ENCODE measurements around the gene SELENOW.
A peak's percentile ranks its signal among the peaks of the same experiment; 100 is the strongest.
"Not testable (repeated sequence)": the region's sequence is repeated elsewhere in the genome, so short reads cannot be mapped to it uniquely, and the experiment has no call there.

SELENOW gene

DNA sequence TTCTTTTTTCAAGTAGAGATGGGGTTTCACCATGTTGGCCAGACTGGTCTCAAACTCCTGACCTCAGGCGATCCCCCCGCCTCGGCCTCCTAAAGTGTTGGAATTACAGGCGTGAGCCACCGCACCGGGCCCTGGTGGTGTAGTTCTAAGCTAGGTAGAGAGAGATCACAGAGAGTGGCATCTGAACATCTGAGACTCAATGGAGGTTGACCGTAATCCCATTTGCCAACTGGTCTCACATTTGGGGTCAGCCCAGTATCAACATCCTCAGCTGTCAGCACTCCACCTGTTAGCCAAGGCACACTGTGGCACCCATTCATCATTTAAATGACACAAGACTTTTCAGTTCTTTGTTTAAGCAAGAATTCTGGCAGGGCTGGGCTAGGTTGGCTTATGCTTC is 8.1 kb downstream of the SELENOW start:
- DNase-seq: no peak

DNA sequence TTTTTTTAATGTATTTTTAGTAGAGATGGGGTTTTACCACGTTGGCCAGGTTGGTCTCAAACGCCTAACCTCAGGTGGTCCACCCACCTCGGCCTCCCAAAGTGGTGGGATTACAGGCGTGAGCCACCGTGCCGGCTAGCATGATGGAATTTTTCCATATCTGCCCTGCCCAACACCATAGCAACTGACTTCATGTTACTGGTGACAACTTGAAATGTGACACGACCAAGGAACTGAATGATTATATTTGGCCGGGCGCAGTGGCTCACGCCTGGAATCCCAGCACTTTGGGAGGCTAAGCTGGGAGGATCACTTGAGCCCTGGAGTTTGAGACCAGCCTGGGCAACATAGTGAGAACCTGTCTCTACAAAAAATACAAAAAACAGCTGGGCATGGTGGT is 8.8 kb downstream of the SELENOW start:
- not testable (repeated sequence) for DNase-seq

DNA sequence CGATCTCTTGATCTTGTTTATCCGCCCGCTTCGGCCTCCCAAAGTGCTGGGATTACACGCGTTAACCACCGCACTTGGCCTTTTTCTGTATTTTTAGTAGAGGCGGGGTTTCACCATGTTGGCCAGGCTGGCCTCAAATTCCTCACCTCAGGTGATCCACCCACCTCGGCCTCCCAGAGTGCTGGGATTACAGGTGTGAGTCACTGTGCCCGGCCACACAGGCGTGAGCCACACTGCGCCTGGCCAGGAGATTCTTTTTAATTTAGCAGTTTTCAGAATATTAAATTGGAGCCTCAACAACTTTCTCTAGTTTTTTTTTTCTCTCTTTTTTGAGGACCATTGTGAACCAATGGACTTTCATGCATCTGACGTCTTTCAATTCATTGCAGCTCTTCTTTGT is 11.3 kb downstream of the SELENOW start:
- not testable (repeated sequence) for DNase-seq

DNA sequence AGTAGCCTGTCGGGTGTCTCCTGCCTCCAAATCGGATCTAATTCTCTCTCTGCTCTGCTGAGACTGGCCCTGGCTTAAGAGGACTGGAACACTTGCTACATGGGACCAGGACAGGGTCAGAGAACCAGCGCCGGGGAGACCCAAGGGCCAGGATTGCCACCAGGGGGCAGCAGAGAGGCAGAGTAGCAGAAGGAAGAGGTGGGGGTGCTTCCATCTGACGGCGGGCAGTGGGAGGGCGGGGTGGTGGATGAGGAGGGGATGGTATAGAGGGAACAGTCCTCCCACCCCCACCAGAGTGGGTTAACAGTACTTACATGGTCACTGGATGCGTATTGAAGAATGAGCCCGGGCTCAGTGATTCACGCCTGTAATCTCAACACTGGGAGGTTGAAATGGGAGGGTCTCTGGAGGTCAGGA is 11.9 kb downstream of the SELENOW start:
- DNase-seq: peak; percentile 78

DNA sequence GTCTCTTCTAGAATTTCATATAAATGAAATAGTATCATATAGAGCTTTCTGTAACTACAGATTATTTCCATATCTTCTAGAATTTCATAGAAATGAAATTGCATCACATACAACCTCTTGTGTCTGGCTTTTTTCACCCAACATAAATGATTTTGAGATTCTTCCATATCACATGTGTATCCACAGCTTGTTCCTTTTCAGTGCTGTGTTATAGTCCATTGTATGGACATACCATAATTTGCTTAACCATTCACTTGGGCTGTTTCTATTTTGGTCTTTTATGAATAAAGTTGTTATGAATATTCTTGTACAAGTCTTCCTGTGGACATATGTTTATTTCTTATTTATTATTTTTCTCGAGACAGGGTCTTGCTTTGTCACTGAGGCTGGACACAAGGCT is 14.1 kb downstream of the SELENOW start:
- no peak for DNase-seq

DNA sequence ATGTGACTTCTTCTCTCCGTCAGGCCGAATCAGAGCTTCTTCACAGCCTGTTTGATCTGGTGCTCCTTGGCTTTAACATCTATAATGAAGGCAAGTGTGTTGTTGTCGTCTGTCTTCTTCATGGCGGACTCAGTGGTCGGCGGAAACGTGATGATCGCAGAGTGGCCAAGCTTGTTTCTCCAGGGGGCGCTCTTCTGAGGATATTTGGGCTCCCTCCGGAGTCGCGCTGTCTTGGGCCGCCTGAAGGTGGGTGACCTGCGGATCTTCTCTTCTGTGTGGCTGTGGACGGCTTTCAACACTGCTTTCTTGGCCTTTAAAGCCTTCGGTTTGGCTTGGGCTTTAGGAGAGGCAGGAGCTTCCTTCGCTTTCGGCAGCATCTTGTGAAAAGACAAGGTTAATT is 16.0 kb downstream of the SELENOW start:
- no peak for DNase-seq

DNA sequence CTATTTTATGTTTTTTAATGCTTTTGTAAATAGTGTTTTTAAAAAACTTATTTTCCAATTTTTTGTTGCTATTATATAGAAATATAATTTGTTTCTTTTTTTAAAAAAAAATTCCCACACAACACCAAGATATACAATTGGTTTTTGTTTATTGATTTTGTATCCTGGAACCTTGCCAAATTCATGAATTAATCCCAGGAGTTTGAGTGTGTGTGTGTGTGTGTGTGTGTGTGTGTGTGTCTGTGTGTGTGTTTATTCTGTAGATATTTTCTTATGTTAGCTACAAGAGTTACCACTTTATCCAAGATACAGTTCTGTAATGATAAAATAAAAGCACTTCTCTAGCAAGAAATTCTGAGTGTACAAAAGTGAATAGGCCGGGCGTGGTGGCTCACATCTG is 18.3 kb downstream of the SELENOW start:
- DNase-seq: no peak

DNA sequence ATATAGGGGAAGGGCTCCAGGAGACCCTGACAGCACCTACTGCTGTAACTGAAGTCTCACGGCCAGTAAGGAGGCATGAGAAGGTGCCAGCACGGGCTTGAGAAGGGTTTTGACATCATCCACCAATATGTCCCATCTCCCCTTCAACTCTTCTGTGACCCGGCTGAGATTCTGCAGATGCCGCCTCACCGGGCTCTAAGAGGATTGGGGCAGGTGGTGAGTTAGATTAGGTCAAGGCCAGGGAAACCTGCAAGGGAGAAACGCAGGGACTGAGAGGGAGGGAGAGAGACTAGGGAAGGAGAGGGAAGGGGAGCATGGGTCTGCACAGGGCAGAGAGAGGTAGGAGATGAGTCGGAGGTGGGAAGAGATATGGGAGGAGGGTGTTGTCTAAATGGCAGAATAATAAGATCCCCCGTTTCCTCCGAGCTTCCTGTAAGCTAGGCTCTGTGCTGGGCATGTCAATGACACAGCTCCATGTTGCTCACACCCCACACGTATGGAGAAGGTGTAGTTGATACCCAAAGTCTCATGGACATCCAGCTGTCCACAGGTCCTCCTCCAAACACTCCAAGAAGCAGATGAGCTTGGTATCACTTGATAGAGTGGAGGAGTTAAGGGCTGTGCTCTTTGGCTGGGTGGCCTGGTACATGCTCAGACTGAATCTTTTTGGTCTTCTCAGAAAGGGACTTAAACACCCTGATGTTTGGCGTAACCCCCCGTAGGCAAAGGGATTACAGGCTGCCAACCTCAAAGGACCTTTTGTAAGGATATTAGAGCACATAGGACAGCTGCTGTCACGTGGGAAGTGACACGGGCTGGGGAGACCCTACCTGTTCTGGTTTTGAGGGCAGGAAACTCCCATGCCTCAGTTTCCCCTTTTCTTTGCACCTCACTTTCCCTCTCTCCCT is 19.7 kb downstream of the SELENOW start:
- no peak for DNase-seq

DNA sequence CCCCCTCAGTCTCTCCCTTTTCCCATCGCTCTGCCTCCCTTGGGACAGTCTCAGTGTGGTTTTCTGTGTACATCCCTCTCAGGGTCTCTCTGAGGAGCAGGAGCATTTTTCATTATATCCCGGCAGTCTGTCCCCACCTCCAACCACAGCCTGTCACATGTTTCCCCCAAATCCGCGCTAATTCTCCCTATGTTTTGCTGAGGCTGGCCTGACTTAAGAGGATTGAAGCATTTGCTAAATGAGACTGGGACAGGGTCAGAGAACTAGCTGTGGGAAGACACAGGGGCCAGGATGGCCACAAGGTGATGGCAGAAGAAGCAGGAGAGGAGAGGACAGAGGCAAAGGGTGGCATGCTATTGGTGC is 20.4 kb downstream of the SELENOW start:
- no peak for DNase-seq

DNA sequence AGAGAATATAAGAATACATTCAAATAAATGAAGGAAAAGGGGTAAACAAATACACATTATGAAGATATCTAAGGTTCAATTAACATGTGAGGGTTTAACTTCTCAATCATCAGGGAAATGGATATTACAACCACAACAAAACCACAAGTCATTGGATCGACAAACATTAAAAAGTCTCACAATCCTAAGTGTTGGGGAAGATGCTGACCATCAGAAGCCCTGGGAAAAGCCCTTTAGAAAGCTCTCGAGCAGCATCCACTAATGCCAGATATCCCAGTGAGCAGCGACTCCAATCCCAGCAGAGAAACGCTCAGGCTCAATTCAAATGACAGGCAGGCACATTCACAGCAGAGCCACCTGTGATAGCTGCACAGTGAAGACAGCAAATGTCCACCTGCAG is 22.8 kb downstream of the SELENOW start:
- no peak for DNase-seq

DNA sequence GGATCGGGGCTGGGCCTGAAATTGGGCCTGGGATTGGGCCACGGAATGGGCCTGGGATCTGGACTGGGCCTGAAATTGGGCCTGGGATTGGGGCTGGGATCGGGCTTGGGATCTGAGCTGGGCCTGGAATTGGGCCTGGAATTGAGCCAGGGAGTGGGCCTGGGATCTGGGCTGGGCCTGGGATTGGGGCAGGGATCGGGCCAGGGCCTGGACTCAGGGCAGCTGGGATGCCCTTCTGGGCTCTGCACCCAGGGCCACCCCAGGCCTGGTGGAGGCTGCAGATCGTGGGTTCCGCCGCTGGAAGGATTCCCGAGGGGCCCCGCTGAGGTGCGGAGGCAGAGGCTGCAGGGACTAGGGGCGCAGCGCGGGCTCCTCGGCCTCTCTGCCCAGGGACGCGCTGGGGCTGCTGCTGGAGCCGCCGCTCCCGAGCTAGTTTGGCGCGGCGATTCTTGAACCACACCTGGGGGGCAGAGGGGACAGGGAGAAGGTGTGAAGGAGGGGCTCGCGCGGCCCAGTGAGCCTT is 24.1 kb downstream of the SELENOW start:
- DNase-seq: no peak

DNA sequence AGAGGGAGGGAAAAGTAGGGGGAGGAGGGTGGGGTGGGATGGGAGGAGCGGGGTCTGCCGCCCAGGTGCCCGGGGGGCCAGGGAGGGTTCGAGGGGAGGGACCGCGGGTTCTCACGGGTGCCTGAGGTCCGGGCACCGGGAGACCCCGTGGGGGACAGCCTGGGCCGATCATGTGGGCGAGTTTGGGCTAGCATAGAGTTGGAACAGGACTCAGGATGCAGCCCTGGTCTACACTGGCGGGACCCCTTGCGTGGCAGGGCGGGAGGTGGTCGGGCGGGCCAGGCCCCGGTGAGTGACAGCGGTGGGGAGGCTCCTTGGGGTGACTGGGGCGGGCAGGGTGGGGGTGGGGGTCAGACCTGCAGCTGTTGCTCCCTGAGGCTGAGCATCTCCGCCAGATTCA is 24.6 kb downstream of the SELENOW start:
- not testable (repeated sequence) for DNase-seq

DNA sequence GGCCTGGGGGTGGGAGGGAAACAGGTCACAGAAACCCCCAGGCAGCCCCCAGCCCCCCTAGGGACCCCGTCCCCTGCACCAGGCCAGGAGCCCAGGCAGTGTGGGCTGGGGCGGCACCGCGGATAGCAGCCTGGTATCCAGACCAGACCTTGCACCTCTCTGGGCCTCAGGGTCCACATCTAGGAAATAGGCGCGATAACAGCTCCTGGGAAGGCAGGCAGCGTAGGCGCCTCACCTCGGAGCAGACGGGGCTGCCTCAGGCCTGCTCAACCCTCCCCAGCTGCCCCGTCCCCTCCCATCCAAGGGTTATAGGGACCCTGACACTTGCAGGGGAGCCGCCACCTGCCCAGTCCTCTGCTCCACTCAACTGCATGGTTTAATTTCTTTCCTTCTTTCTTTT is 25.2 kb downstream of the SELENOW start:
- not testable (repeated sequence) for DNase-seq

DNA sequence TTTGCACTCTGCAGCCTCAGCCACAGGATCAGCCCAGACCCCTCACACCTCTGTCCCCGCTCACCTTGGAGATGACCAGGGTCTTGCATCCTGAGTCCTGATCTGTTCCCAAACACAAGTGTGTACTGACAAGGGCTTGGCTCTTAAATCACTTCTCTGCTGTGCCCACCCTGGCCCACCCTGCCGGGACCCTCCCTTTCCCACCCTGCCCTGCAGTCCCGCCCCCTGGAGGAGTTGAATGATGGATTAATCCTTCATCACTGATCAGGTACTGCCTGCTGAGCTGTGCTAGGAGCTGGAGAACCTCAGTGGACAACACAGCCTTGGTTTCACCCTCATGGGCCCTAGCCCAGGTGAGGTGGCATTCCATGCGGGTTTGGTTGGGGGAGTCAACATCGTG is 25.9 kb downstream of the SELENOW start, which contains the start of gene TPRX1:
Gene TPRX1, minus strand, starts transcription at position 101 of the 400 bp plus-strand sequence. Its CDS starts 12 bp downstream, at position 89.
- DNase-seq: not testable (repeated sequence)

DNA sequence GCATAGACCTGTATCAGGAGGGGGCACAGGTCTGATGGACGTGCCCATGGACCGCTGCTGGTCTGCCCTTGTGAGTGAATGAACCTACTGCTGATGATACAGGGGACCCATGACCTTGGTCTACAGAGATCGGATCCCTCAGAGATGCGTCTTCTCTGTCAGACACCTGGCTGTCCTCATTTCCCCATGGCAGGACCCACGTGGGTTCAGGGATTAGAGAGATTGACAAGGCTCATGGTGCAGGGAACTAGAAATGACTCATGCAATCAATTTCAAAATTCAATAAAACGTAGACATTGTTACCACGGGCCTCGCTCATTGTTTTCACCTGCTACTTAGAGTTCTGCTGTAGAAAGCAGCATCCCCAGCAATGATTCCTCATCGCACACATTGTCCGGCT is 26.8 kb downstream of the SELENOW start:
- DNase-seq: no peak

DNA sequence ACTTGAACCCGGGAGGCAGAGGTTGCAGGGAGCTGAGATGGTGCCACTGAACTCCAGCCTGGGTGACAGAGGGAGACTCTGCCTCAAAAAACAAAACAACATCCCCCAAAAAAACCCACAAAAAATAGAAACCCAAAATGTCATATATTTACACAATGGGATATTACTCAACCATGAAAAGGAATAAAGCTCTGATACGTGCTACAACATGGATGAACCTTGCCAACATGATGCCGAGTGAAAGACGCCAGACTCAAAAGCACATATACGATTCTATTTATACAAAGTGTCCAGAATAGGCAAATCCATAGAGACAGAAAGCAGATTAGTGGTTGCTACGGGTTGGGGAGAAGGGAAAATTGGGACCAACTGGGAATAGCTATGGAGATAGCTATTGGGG is 27.9 kb downstream of the SELENOW start:
- no peak for DNase-seq

DNA sequence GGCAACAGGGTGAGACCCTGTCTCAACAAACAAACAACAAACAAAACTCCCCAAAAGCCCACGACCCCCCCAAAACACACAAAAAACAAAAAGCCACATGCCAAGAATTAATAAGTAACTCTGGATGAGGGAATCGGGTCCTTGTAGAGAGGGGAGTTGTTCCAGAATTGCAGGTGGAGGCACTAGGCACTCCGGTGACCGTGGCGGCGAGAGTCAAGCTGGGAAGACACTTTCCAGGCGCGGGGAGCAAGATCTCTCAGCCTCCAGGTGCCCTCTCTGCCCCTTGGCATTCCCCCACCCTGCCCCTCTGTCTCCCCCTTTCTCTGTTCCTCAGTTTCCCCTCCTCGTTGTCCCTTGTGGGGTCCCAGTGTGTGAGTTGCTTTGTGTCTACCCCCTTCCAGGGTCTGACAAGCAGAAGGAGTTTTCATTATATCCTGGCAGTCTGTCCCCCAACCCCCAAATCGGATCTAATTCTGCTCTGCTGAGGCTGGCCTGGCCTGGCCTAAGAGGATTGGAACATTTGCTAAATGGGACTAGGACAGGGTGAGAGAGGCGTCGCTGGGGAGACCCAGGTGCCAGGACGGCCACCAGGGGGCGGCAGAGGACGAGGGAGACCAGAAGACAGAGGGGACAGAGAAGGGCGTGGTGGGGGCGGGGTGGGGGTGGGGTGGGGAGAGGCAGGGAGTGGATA is 34.9 kb downstream of the SELENOW start:
- DNase-seq: peak; percentile 67

DNA sequence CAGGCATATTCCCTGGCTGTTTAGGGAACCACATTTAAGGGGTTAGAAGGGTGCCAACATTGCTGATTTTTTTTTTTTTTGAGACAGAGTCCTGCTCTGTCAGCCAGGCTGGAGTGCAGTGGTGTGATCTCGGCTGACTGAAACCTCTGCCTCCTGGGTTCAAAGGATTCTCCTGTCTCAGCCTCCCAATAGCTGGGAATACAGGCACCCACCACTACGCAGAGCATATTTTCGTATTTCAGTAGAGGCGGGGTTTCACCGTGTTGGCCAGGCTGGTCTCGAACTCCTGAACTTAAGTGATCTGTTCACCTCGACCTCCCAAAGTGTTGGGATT is 35.5 kb downstream of the SELENOW start:
- no peak for DNase-seq

DNA sequence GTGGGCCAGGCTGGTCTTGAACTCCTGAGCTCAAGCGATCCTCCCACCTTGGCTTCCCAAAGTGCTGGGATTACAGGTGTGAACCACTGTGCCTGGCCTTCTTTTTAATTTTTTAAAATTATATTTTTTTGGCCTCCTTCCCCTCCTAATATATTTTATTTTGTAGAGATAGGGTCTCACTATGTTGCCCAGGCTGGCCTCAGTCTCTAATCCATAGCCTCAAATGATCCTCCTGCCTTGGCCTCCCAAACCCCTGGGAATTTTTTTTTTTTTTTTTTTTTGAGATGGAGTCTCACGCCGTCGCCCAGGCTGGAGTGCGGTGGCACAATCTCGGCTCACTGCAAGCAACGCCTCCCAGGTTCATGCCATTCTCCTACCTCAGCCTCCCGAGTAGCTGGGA is 37.8 kb downstream of the SELENOW start:
- not testable (repeated sequence) for DNase-seq

DNA sequence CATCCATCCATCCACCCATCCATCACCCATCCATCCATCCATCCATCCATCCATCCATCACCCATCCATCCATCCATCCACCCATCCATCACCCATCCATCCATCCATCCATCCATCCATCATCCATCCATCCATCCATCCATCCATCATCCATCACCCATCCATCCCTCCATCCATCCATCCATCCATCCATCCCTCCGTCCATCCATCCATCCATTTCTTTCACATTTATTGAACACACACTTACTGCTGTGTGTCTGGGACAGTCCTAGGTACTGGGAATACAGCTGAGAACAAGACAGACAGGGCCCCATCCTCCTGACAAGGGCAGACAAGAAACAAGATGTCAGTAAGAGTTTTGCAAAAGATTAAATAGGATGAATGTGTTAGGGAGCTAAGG is 39.7 kb downstream of the SELENOW start:
- not testable (repeated sequence) for DNase-seq

DNA sequence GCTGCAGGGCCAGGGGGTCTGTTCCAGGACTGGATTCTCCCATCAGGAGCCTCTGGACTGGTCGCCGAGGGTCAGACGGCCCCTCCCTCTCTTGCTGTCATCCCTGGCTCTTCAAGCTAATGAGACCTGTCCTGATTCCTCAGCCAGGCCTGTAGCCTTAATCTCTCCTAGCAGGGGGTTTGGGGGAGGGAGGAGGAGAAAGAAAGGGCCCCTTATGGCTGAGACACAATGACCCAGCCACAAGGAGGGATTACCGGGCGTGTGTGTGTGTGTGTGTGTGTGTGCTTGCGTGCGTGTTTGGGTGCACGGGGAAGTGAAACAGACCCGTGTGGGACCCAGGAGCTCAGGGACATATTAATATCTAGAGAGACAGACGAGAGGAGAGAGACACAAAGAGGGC is 41.4 kb downstream of the SELENOW start:
- no peak for DNase-seq

DNA sequence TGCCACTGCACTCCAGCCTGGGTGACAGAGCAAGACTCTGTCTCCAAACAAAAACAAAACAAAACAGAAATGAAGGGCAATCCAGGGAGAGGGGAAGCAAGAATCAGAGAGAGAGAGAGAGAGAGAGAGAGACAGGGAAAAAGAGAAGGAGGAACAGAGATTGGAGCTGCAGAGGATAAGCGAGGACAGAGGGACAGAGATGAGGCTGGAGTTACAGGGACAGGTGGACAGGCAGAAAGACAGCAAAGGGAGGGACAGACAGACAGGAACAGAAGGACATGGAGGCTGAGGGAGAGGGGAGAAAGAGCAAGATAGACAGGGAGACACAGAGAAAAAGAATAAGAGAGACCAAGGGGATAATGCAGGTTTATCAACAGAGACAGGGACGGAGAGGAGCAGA is 41.9 kb downstream of the SELENOW start:
- DNase-seq: no peak

DNA sequence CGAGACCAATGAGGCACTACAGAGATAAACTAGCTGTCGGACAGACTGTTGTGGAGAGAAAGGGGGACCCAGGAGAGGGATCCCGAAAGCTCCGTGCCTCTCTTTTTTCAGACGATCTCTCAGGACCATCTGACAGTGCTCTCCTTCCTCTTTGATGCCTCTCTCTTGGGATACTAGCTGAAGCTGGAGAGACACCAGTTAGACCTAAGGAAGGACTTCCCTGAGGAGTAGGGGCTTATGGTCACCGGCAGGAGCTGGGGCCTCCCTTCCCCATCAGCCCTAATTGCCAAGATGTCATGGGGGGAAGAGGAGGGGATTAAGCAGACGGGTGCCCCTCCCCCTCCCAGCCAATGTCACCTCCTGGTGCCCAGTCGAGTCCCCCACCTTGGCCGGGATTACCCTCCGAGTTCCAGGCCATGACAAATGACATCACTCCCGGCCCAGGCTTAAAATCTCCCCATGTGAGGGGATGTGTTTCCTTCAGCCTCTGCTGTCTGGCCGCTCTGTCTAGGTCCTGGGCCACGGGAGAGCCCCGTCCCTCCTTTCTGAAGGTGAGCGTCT is 43.0 kb downstream of the SELENOW start, which contains the start of gene CRX:
Gene CRX, plus strand, starts transcription at position 478 of the 561 bp plus-strand sequence. CDS start 12,507 bp downstream, outside the sequence.
- no peak for DNase-seq

DNA sequence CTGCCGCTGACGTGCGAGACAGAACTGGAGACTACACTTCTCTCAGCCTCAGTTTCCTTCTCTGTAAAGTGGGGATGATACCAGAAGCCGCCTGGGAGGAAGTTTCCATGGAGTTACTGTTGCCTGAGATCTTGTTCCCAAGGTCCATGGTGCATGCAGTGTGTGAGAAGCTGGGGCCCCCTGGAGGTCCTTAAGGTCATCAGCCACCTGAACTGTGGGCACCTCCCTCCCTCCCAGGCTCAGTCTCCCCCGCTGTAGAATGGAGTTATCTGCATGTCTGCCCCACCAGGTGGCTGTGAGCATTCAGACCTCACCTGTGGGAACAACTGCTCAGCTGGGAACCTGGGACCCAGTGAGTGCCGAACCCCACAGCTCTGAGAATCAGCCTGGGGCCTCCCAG is 45.9 kb downstream of the SELENOW start:
- DNase-seq: no peak

All from CD4-positive, alpha-beta T cell treated with Interleukin-21 for 1 hour (primary cell).